ENCODE data around the gene SEMA5B. TPM values are rescaled to one million over a fixed set of nuclear protein-coding genes. Genes with fewer than 3 reads are reported as not detected.

The SEMA5B gene
- total and polyA plus RNA-seq, 4 donors, result 0.20 to 1.1 (median 0.23) TPM

GRCh38 chr3:122944671-122945161, 82.8 kb downstream of the SEMA5B start (continued):
- no peak for TF ChIP-seq JUND (IDR thresholded peaks at IDR 0.05)
- TF ChIP-seq GABPA (IDR thresholded peaks at IDR 0.05 in 1 of 2, conservative IDR thresholded peaks at IDR 0.05 in 1 of 2), result no peak

- TF ChIP-seq JUND (IDR thresholded peaks at IDR 0.05) (no peak), FOXA2 (IDR thresholded peaks at IDR 0.05) (no peak), EGR1 (IDR thresholded peaks at IDR 0.05; ENCODE audit: low read depth in 2 of 2) (no peak), HNF4G (IDR thresholded peaks at IDR 0.05) (no peak), HNF4A (conservative IDR thresholded peaks at IDR 0.05) (no peak), GABPA (IDR thresholded peaks at IDR 0.05 in 1 of 2, conservative IDR thresholded peaks at IDR 0.05 in 1 of 2) (no peak), REST (IDR thresholded peaks at IDR 0.05) (no peak), FOXA1 (IDR thresholded peaks at IDR 0.05) (no peak), RXRA (IDR thresholded peaks at IDR 0.05) (no peak)
- H3K9ac ChIP-seq (ENCODE audit: low read depth in 1 of 2, low read length in 2 of 2), result no peak overlapping the region
Measured at GRCh38 chr3:122943828-122944190, 83.8 kb downstream of the SEMA5B start.

GRCh38 chr3:122942937-122943827, 84.4 kb downstream of the SEMA5B start:
- Histone ChIP-seq H3K27me3 (ENCODE audit: control insufficient read depth in 4 of 4, insufficient read depth in 4 of 4, low read length in 3 of 4) (no peaks in the 10 kb centered on the region), H3K9ac (ENCODE audit: low read depth in 1 of 2, low read length in 2 of 2) (no peak overlapping the region), H3K4me3 (ENCODE audit: low read depth in 1 of 3, low read length in 3 of 3) (no peak overlapping the region), H3K9me3 (ENCODE audit: control insufficient read depth in 4 of 4, low read length in 3 of 4) (no peaks in the 10 kb centered on the region), H3K27ac (ENCODE audit: low read depth in 1 of 2, low read length in 2 of 2) (no peak overlapping the region), H3K36me3 (ENCODE audit: control insufficient read depth in 4 of 4, insufficient read depth in 3 of 4, low read depth in 1 of 4, low read length in 3 of 4) (no peaks in the 10 kb centered on the region), H3K4me1 (ENCODE audit: control insufficient read depth in 4 of 4, insufficient read depth in 4 of 4, low read length in 3 of 4) (peaks cover 0 to 7% (median 2%) of the 10 kb centered on the region in 4 donors)
- DNase-seq (ENCODE audit: low spot score), result peak; percentile 75
- 47% methylated on average over 23 of the region's 23 CpGs for WGBS
- TF ChIP-seq FOXA2 (IDR thresholded peaks at IDR 0.05) (peak; percentile 21), ATF3 (IDR thresholded peaks at IDR 0.05) (no peak), HNF4A (conservative IDR thresholded peaks at IDR 0.05) (peak; percentile 60 to 87), MAX (IDR thresholded peaks at IDR 0.05) (no peak), SP1 (IDR thresholded peaks at IDR 0.05) (peak; percentile 64), EGR1 (IDR thresholded peaks at IDR 0.05; ENCODE audit: low read depth in 2 of 2) (no peak), ZBTB33 (IDR thresholded peaks at IDR 0.05) (no peak), RAD21 (IDR thresholded peaks at IDR 0.05) (peak; percentile 96 to 99), NR2F2 (IDR thresholded peaks at IDR 0.05) (peak; percentile 78), JUND (IDR thresholded peaks at IDR 0.05) (no peak), HNF4G (IDR thresholded peaks at IDR 0.05) (peak; percentile 64), YY1 (IDR thresholded peaks at IDR 0.05) (no peak), FOXA1 (IDR thresholded peaks at IDR 0.05) (no peak), RXRA (IDR thresholded peaks at IDR 0.05) (peak; percentile 35 to 80), CTCF (IDR thresholded peaks at IDR 0.05; ENCODE audit: low read depth, low read length, missing input control) (peak; percentile 98)

More at GRCh38 chr3:122943828-122944190, 83.8 kb downstream of the SEMA5B start:
- Histone ChIP-seq H3K36me3 (ENCODE audit: control insufficient read depth in 4 of 4, insufficient read depth in 3 of 4, low read depth in 1 of 4, low read length in 3 of 4) (no peaks in the 10 kb centered on the region), H3K9me3 (ENCODE audit: control insufficient read depth in 4 of 4, low read length in 3 of 4) (no peaks in the 10 kb centered on the region), H3K27ac (ENCODE audit: low read depth in 1 of 2, low read length in 2 of 2) (no peak overlapping the region), H3K4me1 (ENCODE audit: control insufficient read depth in 4 of 4, insufficient read depth in 4 of 4, low read length in 3 of 4) (peaks cover 0 to 7% (median 2%) of the 10 kb centered on the region in 4 donors), H3K27me3 (ENCODE audit: control insufficient read depth in 4 of 4, insufficient read depth in 4 of 4, low read length in 3 of 4) (no peaks in the 10 kb centered on the region), H3K4me3 (ENCODE audit: low read depth in 1 of 3, low read length in 3 of 3) (no peak overlapping the region)
- WGBS, result 94% methylated on average over 3 of the region's 3 CpGs
- DNase-seq (ENCODE audit: low spot score), result no peak

Measured in liver (tissue), 9 donors.